Panc1 (cell line): ENCODE data around the gene PLPP4.

Source experiments
- POLR2AphosphoS5 ChIP-seq: IDR thresholded peaks from 2 replicates; pipeline ENCODE4 v1.6.1; 2012; ENCODE audit warnings: mild to moderate bottlenecking, low read depth, low read length, moderate library complexity
- SIN3A ChIP-seq: IDR thresholded peaks from 2 replicates; pipeline ENCODE4 v1.6.1; 2012; ENCODE audit warnings: low read depth, mild to moderate bottlenecking, low read length, moderate library complexity, borderline replicate concordance; ENCODE audit not compliant: insufficient read depth
- TCF7L2 ChIP-seq: IDR thresholded peaks from 2 replicates; pipeline ENCODE4 v1.6.1; 2011; ENCODE audit warnings: mild to moderate bottlenecking, low read depth, low read length, inconsistent platforms
- TF ChIP-seq, protein P1 (sequence below): fragments of 450-650 bp; IDR thresholded peaks from 2 replicates; pipeline ENCODE4 v1.5.1; 2017; ENCODE audit warnings: mild to moderate bottlenecking
- TF ChIP-seq, protein P2 (sequence below), 2 experiments: IDR thresholded peaks; 2 replicates each; pipeline ENCODE4 v1.6.1; 2011 to 2012; ENCODE audit warnings: low read depth in 2 of 2, control low read depth in 1 of 2, low read length in 1 of 2, mild to moderate bottlenecking in 1 of 2, moderate library complexity in 1 of 2; ENCODE audit not compliant: insufficient read depth in 1 of 2

DNA sequence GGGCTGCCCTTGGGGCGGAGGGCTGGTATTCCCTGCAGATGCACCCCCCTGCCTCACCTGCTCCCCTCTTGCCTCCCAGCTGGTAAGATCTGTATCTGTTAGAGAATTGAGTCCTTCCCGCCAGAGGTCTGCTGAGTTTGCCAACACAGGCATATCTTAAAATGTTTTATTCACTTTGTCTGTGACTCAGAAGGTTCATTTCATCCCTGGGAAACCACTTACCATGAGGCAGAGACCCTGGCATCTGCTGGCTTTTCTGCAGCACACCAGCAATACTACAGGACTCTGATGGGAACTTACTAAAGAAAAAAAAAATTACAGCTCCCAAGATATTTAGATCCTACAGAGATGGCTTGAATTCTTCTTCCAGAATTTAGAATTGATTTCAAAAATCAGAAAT lies 131.3 kb downstream of the PLPP4 start:
- TF ChIP-seq, protein P1, sequence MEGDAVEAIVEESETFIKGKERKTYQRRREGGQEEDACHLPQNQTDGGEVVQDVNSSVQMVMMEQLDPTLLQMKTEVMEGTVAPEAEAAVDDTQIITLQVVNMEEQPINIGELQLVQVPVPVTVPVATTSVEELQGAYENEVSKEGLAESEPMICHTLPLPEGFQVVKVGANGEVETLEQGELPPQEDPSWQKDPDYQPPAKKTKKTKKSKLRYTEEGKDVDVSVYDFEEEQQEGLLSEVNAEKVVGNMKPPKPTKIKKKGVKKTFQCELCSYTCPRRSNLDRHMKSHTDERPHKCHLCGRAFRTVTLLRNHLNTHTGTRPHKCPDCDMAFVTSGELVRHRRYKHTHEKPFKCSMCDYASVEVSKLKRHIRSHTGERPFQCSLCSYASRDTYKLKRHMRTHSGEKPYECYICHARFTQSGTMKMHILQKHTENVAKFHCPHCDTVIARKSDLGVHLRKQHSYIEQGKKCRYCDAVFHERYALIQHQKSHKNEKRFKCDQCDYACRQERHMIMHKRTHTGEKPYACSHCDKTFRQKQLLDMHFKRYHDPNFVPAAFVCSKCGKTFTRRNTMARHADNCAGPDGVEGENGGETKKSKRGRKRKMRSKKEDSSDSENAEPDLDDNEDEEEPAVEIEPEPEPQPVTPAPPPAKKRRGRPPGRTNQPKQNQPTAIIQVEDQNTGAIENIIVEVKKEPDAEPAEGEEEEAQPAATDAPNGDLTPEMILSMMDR, result no peak
- no peak for TF ChIP-seq POLR2AphosphoS5
- TF ChIP-seq TCF7L2, result no peak
- no peak for TF ChIP-seq SIN3A
- TF ChIP-seq, protein P2, sequence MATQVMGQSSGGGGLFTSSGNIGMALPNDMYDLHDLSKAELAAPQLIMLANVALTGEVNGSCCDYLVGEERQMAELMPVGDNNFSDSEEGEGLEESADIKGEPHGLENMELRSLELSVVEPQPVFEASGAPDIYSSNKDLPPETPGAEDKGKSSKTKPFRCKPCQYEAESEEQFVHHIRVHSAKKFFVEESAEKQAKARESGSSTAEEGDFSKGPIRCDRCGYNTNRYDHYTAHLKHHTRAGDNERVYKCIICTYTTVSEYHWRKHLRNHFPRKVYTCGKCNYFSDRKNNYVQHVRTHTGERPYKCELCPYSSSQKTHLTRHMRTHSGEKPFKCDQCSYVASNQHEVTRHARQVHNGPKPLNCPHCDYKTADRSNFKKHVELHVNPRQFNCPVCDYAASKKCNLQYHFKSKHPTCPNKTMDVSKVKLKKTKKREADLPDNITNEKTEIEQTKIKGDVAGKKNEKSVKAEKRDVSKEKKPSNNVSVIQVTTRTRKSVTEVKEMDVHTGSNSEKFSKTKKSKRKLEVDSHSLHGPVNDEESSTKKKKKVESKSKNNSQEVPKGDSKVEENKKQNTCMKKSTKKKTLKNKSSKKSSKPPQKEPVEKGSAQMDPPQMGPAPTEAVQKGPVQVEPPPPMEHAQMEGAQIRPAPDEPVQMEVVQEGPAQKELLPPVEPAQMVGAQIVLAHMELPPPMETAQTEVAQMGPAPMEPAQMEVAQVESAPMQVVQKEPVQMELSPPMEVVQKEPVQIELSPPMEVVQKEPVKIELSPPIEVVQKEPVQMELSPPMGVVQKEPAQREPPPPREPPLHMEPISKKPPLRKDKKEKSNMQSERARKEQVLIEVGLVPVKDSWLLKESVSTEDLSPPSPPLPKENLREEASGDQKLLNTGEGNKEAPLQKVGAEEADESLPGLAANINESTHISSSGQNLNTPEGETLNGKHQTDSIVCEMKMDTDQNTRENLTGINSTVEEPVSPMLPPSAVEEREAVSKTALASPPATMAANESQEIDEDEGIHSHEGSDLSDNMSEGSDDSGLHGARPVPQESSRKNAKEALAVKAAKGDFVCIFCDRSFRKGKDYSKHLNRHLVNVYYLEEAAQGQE (IDR thresholded peaks at IDR 0.05; ENCODE audit: insufficient read depth in 1 of 2, low read depth in 2 of 2, low read length in 1 of 2), result no peak
